GM18502 (cell line): ENCODE measurements around the gene CAND2.

Experiments
- ATAC-seq: cut with Tn5 transposase; IDR thresholded peaks from one replicate; pipeline ENCODE4 v1.9.1; 2021; ENCODE audit warnings: mild to moderate bottlenecking; ENCODE audit not compliant: unreplicated experiment, poor library complexity

The CAND2 gene

GRCh38 chr3:12882336-12883310, 86.1 kb downstream of the CAND2 start:
- ATAC-seq = no peak

GRCh38 chr3:12884186-12884680, 87.8 kb downstream of the CAND2 start:
- no peak for ATAC-seq
